HUES48 (cell line): ENCODE data around the gene CENATAC.
A peak's percentile ranks its signal among the peaks of the same experiment; 100 is the strongest.
"Not testable (repeated sequence)": the region's sequence is repeated elsewhere in the genome, so short reads cannot be mapped to it uniquely, and the experiment has no call there.

Experiments
- H3K27ac ChIP-seq: one replicate; pipeline ENCODE4 v1.7.0; 2013; ENCODE audit warnings: low read depth, low read length, inconsistent platforms
- H3K27me3 ChIP-seq: 2 replicates; pipeline ENCODE4 v1.6.1; 2013; ENCODE audit warnings: mild to moderate bottlenecking, low read length; ENCODE audit not compliant: control insufficient read depth, insufficient read depth
- H3K36me3 ChIP-seq: 2 replicates; pipeline ENCODE4 v1.6.1; 2013; ENCODE audit warnings: low read length; ENCODE audit not compliant: control insufficient read depth, insufficient read depth
- H3K4me1 ChIP-seq: 2 replicates; pipeline ENCODE4 v1.6.1; 2013; ENCODE audit warnings: mild to moderate bottlenecking, low read length; ENCODE audit not compliant: control insufficient read depth, insufficient read depth
- H3K4me3 ChIP-seq: 2 replicates; pipeline ENCODE4 v1.5.1; 2013; ENCODE audit warnings: mild to moderate bottlenecking, low read depth, low read length
- H3K9ac ChIP-seq: 2 replicates; pipeline ENCODE4 v1.6.1; 2013; ENCODE audit warnings: mild to moderate bottlenecking, low read depth, low read length, moderate library complexity
- H3K9me3 ChIP-seq: 2 replicates; pipeline ENCODE4 v1.6.1; 2013; ENCODE audit warnings: low read length; ENCODE audit not compliant: control insufficient read depth, insufficient read depth

CENATAC gene

DNA sequence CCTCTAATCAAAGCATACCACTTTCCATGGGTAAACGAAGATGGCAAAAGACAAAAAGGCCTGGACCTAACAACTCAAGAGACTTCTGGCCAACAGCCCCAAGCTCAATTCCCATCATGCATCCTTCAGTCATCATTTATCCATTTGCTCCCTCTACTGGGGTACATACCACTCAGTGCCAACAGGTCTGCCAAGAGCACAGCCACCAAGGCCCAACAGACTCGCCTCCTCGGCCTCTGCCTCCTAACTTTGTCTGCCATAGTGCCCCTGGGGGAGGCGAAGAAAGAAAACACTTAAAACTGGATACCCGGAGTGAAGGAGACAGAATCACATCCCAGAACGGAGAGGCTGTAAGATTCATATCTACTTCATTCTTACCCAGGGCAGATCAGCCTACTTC lies 58.0 kb downstream of the CENATAC start:
- H3K27me3 ChIP-seq: no peaks in the 10 kb centered on the region
- H3K9ac ChIP-seq: peak overlapping the region; percentile 87; the same call in 1 of the 2 replicates
- no peaks in the 10 kb centered on the region for H3K4me1 ChIP-seq
- peak overlapping the region; percentile 96 for H3K4me3 ChIP-seq
- H3K27ac ChIP-seq: peak overlapping the region; percentile 95
- peaks cover 48% of the 10 kb centered on the region for H3K36me3 ChIP-seq
- no peaks in the 10 kb centered on the region for H3K9me3 ChIP-seq

DNA sequence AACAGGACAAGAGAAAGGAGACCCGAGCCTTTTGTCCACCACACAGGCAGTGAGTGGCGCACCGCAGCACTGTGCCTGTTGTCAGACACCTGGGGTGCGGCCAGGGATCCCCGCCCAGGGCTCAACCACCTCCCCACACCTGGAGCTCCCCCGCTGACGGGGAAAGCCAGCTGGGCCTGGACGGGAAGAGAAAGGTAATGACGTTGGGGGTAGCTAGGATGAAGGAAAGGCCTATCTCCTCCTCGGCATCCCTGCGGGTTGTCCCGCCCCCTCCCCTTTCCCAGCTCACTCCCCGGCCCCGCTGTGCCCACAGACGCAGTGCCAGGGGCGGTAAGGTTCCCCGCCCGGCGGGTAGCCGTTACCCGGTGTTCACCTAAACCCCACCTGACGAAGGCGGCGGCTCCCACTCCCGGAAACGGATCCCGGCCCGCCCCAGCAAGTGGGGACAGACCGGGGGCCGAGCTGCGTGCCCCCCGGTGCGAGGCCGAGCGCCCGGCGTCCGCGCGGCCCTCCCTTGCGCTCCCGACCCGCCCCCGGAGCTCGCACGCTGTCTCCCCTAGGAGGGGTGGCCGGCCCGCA lies 58.6 kb downstream of the CENATAC start:
- no peaks in the 10 kb centered on the region for H3K27me3 ChIP-seq
- peak overlapping the region; percentile 96 for H3K4me3 ChIP-seq
- H3K27ac ChIP-seq: peak overlapping the region; percentile 95
- H3K9ac ChIP-seq: peak overlapping the region; percentile 87
- H3K9me3 ChIP-seq: no peaks in the 10 kb centered on the region
- peaks cover 42% of the 10 kb centered on the region for H3K36me3 ChIP-seq
- no peaks in the 10 kb centered on the region for H3K4me1 ChIP-seq

DNA sequence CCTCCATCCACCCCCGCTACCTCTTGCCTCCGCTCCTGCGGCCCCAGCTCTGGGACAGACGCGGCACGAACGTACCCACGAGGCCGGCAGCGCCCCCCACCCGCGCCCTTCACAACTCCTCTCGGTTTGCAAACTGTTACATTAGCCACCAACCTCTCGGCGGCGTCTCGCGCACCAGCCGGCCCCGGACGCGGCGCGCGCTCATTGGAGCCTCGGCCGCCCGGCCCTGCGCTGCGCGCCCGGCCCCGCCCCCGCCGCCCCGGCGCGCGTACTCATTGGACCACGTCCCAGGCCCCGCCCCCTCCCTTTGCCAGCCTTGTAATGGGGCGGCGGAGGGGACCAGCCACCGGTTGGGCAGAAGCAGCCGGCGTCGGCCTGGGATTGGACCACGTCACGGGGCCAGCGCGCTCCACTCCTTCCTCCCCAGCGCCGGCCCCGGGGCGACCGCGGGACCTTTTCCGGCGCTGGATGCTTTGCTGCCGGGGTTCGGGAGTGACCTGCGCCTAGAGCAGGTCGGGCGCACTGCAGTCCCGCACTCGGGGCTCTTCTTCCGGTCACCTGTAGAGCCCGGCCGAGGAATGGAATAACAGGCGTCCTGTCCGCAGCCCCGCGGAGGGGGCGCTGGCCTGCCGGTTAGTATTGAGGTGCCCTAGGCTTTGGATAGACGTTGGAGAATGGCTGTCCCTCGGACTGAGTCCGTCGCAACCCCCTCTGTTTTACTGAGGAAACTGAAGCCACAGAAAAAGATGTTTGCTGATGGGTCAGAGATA lies 59.2 kb downstream of the CENATAC start, which contains the start of gene HYOU1:
TSS of gene HYOU1 (minus strand) at position 206 of the 770 bp plus-strand sequence. CDS start 1,045 bp downstream, outside the sequence.
- H3K36me3 ChIP-seq: peaks cover 36% of the 10 kb centered on the region
- no peaks in the 10 kb centered on the region for H3K9me3 ChIP-seq
- peak within 1 kb of the TSS; percentile 87 for H3K9ac ChIP-seq
- H3K4me1 ChIP-seq: no peaks in the 10 kb centered on the region
- H3K4me3 ChIP-seq: peak within 1 kb of the TSS; percentile 98
- peak within 1 kb of the TSS; percentile 95 for H3K27ac ChIP-seq
- no peaks in the 10 kb centered on the region for H3K27me3 ChIP-seq

DNA sequence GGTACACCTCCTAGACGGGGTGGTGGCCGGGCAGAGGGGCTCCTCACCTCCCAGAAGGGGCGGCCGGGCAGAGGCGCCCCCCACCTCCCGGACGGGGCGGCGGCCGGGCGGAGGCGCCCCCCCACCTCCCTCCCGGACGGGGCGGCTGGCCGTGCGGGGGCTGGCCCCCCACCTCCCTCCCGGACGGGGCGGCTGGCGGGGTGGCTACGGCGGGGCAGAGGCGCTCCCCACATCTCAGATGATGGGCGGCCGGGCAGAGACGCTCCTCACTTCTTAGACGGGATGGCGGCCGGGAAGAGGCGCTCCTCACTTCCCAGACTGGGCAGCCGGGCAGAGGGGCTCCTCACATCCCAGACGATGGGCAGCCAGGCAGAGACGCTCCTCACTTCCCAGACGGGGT lies 61.2 kb downstream of the CENATAC start:
- not testable (repeated sequence) for H3K27me3 ChIP-seq, H3K4me3 ChIP-seq, H3K9me3 ChIP-seq, H3K4me1 ChIP-seq, H3K27ac ChIP-seq, H3K9ac ChIP-seq
- peaks cover 16% of the 10 kb centered on the region for H3K36me3 ChIP-seq

DNA sequence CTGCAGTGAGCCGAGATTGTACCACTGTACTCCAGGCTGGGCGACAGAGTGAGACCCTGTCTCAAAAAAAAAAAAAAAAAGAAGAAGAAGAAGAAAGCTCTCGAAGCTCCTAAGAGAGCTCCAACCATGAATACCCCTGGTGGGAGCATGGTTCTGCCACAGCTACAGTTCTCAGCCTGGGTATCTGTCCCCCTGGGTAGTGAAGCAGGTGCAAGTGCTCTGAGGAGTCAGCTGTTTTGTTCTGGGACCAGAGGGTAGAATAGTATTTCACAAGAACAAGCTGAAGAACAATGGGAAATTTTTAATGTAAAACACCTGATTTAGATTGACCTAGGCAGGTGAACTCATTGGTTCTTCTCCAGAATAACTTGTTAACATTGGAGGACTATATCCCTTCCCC lies 63.3 kb downstream of the CENATAC start:
- Histone ChIP-seq H3K9ac (no peak overlapping the region), H3K4me1 (no peaks in the 10 kb centered on the region), H3K36me3 (no peaks in the 10 kb centered on the region), H3K27ac (no peak overlapping the region), H3K4me3 (no peak overlapping the region), H3K27me3 (no peaks in the 10 kb centered on the region), H3K9me3 (no peaks in the 10 kb centered on the region)

DNA sequence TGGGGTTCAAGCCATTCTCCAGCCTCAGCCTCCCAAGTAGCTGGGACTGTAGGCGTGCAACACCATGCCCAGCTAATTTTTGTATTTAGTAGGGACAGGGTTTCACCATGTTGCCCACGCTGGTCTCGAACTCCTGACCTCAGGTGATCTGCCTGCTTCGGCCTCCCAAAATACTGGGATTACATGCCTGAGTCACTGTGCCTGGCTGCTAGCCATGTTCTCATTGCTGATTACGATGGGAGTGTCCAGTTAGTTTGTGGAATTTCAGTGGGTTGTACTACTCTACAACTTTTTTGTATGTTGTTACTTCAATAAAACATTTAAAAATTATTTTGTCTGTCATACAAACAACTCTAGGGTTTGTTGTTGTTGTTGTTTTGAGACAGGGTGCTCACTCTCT lies 64.8 kb downstream of the CENATAC start:
- H3K9ac ChIP-seq: no peak overlapping the region
- no peaks in the 10 kb centered on the region for H3K9me3 ChIP-seq
- no peaks in the 10 kb centered on the region for H3K36me3 ChIP-seq
- no peaks in the 10 kb centered on the region for H3K4me1 ChIP-seq
- no peak overlapping the region for H3K4me3 ChIP-seq
- no peak overlapping the region for H3K27ac ChIP-seq
- no peaks in the 10 kb centered on the region for H3K27me3 ChIP-seq

DNA sequence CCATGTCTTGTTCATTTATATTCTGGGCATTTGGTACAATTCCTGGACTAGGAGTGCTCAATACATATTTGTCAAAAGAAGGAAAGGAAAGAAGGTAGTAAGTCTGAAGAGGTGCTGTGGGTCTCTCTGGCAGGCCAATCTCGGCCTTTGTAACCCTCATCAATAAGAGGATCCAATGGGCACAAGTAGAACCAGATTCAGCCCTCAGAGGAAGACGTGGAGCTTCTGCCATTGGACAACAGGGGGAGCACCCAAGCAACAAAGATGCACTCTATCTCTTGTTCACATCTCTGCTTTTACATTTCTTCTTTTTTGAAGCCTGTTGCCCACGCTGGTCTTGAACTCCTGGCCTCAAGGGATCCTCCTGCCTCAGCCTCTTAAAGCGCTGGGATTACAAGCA lies 67.4 kb downstream of the CENATAC start:
- Histone ChIP-seq H3K4me1 (no peaks in the 10 kb centered on the region), H3K27me3 (no peaks in the 10 kb centered on the region), H3K9me3 (no peaks in the 10 kb centered on the region), H3K36me3 (peaks cover 9% of the 10 kb centered on the region; the same call in 1 of the 2 replicates), H3K9ac (no peak overlapping the region), H3K4me3 (no peak overlapping the region), H3K27ac (no peak overlapping the region)
